K562 (cell line): ENCODE results near the gene PDE6B. TPM values are rescaled to one million over a fixed set of nuclear protein-coding genes. Genes with fewer than 3 reads are reported as not detected.

Experiments
- ATAC-seq: fragments of 200-7000 bp; cut with Tn5 transposase; 3 replicates; pipeline ENCODE4 v1.9.1; 2020; ENCODE audit warnings: moderate library complexity
- BruUV-seq: library from RNA; stranded (reverse); fragments of 400-500 nt; replicated peaks from 2 replicates; lab custom pipeline; 2021; lab: Mats Ljungman, UMichigan
- CTCF ChIA-PET: fragments of 300-600 bp; formaldehyde crosslinking; extraction: SDS; loops from one replicate; lab custom pipeline; 2021; ENCODE audit warnings: low intra/inter-chr PET ratio; lab: Yijun Ruan, JAX
- POLR2A ChIA-PET: fragments of 300-600, 350-650 bp; sonication (Branson Sonifier 250); formaldehyde crosslinking; extraction: SDS; loops from one replicate; lab custom pipeline; 2021; ENCODE audit warnings: antibody characterized with exemption, inconsistent platforms; lab: Yijun Ruan, JAX
- DNase-seq, 4 experiments: peaks; one replicate each; pipeline versions ENCODE4 v3.0.0 to v3.0.0-alpha.2; 2011 to 2018; ENCODE audit warnings: low spot score in 3 of 4, mixed read lengths in 3 of 4; ENCODE audit errors: extremely low read depth in 1 of 4
- FAIRE-seq: peaks from 2 replicates; lab custom pipeline; 2011; peaks lifted over from hg19 to GRCh38; lab: Jason Lieb, UNC
- H2AFZ ChIP-seq: 2 replicates; pipeline ENCODE4 v1.6.0; 2011; ENCODE audit warnings: low read depth, low read length, control low read depth, inconsistent platforms
- H3K27ac ChIP-seq: fragments of 200-600 bp; 3 replicates; pipeline ENCODE4 v1.8.0; 2011; ENCODE audit warnings: low read depth, mild to moderate bottlenecking, control low read depth, inconsistent platforms, low read length, moderate library complexity, mixed read lengths; ENCODE audit errors: extremely low read depth
- H3K27me3 ChIP-seq, 2 experiments: fragments of 300-600 bp in 1 of 2; 2 replicates in 1 of 2; 3 replicates in 1 of 2; pipeline versions ENCODE4 v1.6.0 to v1.8.0; 2011; ENCODE audit warnings: inconsistent platforms in 2 of 2, low read length in 2 of 2, mild to moderate bottlenecking in 1 of 2, mixed read lengths in 1 of 2, moderate library complexity in 1 of 2; ENCODE audit not compliant: control insufficient read depth in 2 of 2, insufficient read depth in 2 of 2
- H3K36me3 ChIP-seq: fragments of 300-600 bp; 3 replicates; pipeline ENCODE4 v1.8.0; 2011; ENCODE audit warnings: mild to moderate bottlenecking, low read length, inconsistent platforms; ENCODE audit not compliant: control insufficient read depth, insufficient read depth
- H3K4me1 ChIP-seq, 2 experiments: fragments of 200-600 bp in 1 of 2; replicated peaks in 1 of 2; 2 replicates in 1 of 2; 3 replicates in 1 of 2; pipeline versions ENCODE4 v1.5.1 to v1.8.0; 2011; ENCODE audit warnings: inconsistent platforms in 2 of 2, low read length in 2 of 2, mild to moderate bottlenecking in 1 of 2, mixed read lengths in 1 of 2, moderate library complexity in 1 of 2; ENCODE audit not compliant: control insufficient read depth in 2 of 2, insufficient read depth in 2 of 2
- H3K4me2 ChIP-seq: 2 replicates; pipeline ENCODE4 v1.6.1; 2011; ENCODE audit warnings: low read length, control low read depth, inconsistent platforms, mixed read lengths; ENCODE audit not compliant: insufficient read depth
- H3K4me3 ChIP-seq: fragments of 200-600 bp; sonication (generic), shearing (Covaris generic); 2 replicates; pipeline ENCODE4 v1.5.1; 2016; ENCODE audit warnings: control low read depth, inconsistent platforms
- H3K79me2 ChIP-seq: fragments of 200-600 bp; 3 replicates; pipeline ENCODE4 v1.8.0; 2011; ENCODE audit warnings: low read length, inconsistent platforms; ENCODE audit not compliant: control insufficient read depth, insufficient read depth
- H3K9ac ChIP-seq, 2 experiments: 2 replicates each; pipeline versions ENCODE4 v1.6.0 to v1.6.1; 2011; ENCODE audit warnings: low read depth in 2 of 2, low read length in 2 of 2, control low read depth in 1 of 2, inconsistent platforms in 1 of 2, mild to moderate bottlenecking in 1 of 2, mixed read lengths in 1 of 2; ENCODE audit not compliant: insufficient read depth in 1 of 2
- H3K9me1 ChIP-seq: one replicate; pipeline ENCODE4 v1.6.0; 2011; ENCODE audit warnings: inconsistent platforms, mild to moderate bottlenecking, low read length, moderate library complexity; ENCODE audit not compliant: control insufficient read depth, insufficient read depth
- H3K9me3 ChIP-seq: replicated peaks from 2 replicates; pipeline ENCODE4 v1.5.1; 2011; ENCODE audit warnings: low read depth, low read length, inconsistent platforms; ENCODE audit not compliant: control insufficient read depth, insufficient read depth
- H4K20me1 ChIP-seq: replicated peaks from 2 replicates; pipeline ENCODE4 v1.6.1; 2011; ENCODE audit warnings: low read length, inconsistent platforms, mixed read lengths; ENCODE audit not compliant: control insufficient read depth, insufficient read depth
- ARID4B ChIP-seq: sonication (generic); formaldehyde crosslinking; IDR thresholded peaks from 2 replicates; pipeline ENCODE4 v1.8.0; 2022; ENCODE audit warnings: mild to moderate bottlenecking, missing genetic modification reagents
- ATF1 ChIP-seq, 2 experiments: fragments of 450-650 bp in 1 of 2; IDR thresholded peaks; 2 replicates each; pipeline ENCODE4 v1.6.1; 2016; ENCODE audit warnings: missing compliant biosample characterization in 1 of 2, missing genetic modification characterization in 1 of 2
- EP400 ChIP-seq: fragments of 450-650 bp; IDR thresholded peaks from 2 replicates; pipeline ENCODE4 v1.6.1; 2017; ENCODE audit warnings: antibody characterized with exemption, mild to moderate bottlenecking, moderate library complexity
- GABPA ChIP-seq: fragments of 200-800 bp; sonication (Bioruptor generic); conservative IDR thresholded peaks from 2 replicates; pipeline ENCODE4 v1.6.1; 2016; ENCODE audit warnings: low read depth, missing genetic modification characterization, missing compliant biosample characterization
- HDAC3 ChIP-seq: fragments of 450-650 bp; IDR thresholded peaks from 2 replicates; pipeline ENCODE4 v1.6.1; 2018; ENCODE audit warnings: borderline replicate concordance, mild to moderate bottlenecking, moderate library complexity; ENCODE audit not compliant: partially characterized antibody
- KDM5B ChIP-seq: fragments of 200-600 bp; sonication (generic); IDR thresholded peaks from 2 replicates; pipeline ENCODE4 v1.6.1; 2012; ENCODE audit warnings: low read depth, mild to moderate bottlenecking, moderate library complexity, low read length, control low read depth, inconsistent platforms; ENCODE audit not compliant: insufficient replicate concordance
- MAX ChIP-seq: sonication (generic); formaldehyde crosslinking; IDR thresholded peaks from 2 replicates; pipeline ENCODE4 v1.9.0; 2022; ENCODE audit warnings: mild to moderate bottlenecking, missing genetic modification reagents
- MYC ChIP-seq, 2 experiments: fragments of 250-450 bp in 1 of 2; sonication (Bioruptor Pico) in 1 of 2; IDR thresholded peaks; 2 replicates each; pipeline versions ENCODE4 v1.5.1 to v1.6.1; 2012 to 2021; ENCODE audit warnings: low read depth in 2 of 2, borderline replicate concordance in 1 of 2, improper control_type of control experiment in 1 of 2, low read length in 1 of 2, mild to moderate bottlenecking in 1 of 2, moderate library complexity in 1 of 2
- NFXL1 ChIP-seq: fragments of 450-650 bp; formaldehyde crosslinking; IDR thresholded peaks from 2 replicates; pipeline ENCODE4 v1.4.0; 2021; ENCODE audit warnings: mild to moderate bottlenecking
- NR2C2 ChIP-seq, 2 experiments: fragments of 200-800 bp in 1 of 2; sonication (Bioruptor generic) in 1 of 2; sonication (generic) in 1 of 2; formaldehyde crosslinking in 1 of 2; IDR thresholded peaks; 2 replicates each; pipeline versions ENCODE4 v1.6.1 to v1.8.0; 2016 to 2022; ENCODE audit warnings: mild to moderate bottlenecking in 1 of 2, missing compliant biosample characterization in 1 of 2, missing genetic modification characterization in 1 of 2, missing genetic modification reagents in 1 of 2
- RBFOX2 ChIP-seq: fragments of 200-400 bp; formaldehyde crosslinking; IDR thresholded peaks from 2 replicates; pipeline ENCODE4 v1.6.1; 2017; ENCODE audit warnings: low read depth, mild to moderate bottlenecking, low read length, moderate library complexity
- TFAP4 ChIP-seq: sonication (generic); formaldehyde crosslinking; IDR thresholded peaks from 2 replicates; pipeline ENCODE4 v1.8.0; 2022; ENCODE audit warnings: missing genetic modification reagents, mild to moderate bottlenecking, moderate library complexity, borderline replicate concordance
- ZBED1 ChIP-seq: IDR thresholded peaks from 2 replicates; pipeline ENCODE4 v1.6.1; 2014
- ZFP36 ChIP-seq: fragments of 150-350 bp; IDR thresholded peaks from 2 replicates; pipeline ENCODE4 v1.6.1; 2018; ENCODE audit warnings: low read length, low read depth; ENCODE audit not compliant: partially characterized antibody
- WGBS: fragments of 100-300 bp; shearing (Covaris generic); methylation state at CpG from one replicate; pipeline ENCODE4 v1.1.6; 2016; ENCODE audit warnings: low coverage, mixed read lengths; ENCODE audit not compliant: insufficient coverage; ENCODE audit errors: missing lambda C conversion rate; 5-methylcytosine and 5-hydroxymethylcytosine counted together
- in situ Hi-C: fragments of 300-500 bp; cut with MboI; formaldehyde crosslinking; loops from 4 replicates; pipeline ENCODE4 v1.15.0; 2018; ENCODE audit warnings: inconsistent platforms, mixed read lengths
- intact Hi-C: fragments of 100-400 bp; cut with micrococcal nuclease; formaldehyde crosslinking; loops from 2 replicates; pipeline ENCODE4 v1.14.2; 2022
- polyA plus RNA-seq, 8 experiments: library from polyadenylated mRNA; depleted of rRNA in 4 of 8; stranded (reverse) in 5 of 8; unstranded in 3 of 8; fragments of >200 nt; fragmentation: Nextera tagmentation in 2 of 8; fragmentation: Illumina TruSeq in 1 of 8; extraction: Ambion mirVana in 2 of 8; extraction: Trizol in 1 of 8; gene quantifications; 2 replicates each; pipeline versions ENCODE4 v1.2.1 to v1.2.3, GENCODE V29; 2011 to 2014; ENCODE audit warnings: inconsistent platforms in 1 of 8, missing spikeins in 1 of 8
- total RNA-seq, 7 experiments: library from RNA; depleted of rRNA in 6 of 7; stranded (reverse); fragments of >200 nt in 6 of 7; fragmentation: Illumina TruSeq in 2 of 7; extraction: Trizol in 2 of 7; gene quantifications; 2 replicates each; pipeline versions ENCODE4 v1.2.1 to v1.2.3, GENCODE V29; 2011 to 2021; ENCODE audit warnings: low replicate concordance in 1 of 7

Gene PDE6B
- total and polyA plus RNA-seq, 9 of the 15 experiments (the other 6 are each of a cell fraction or from before 2014, with no cell fraction given): 0.04 TPM; not detected in 8

GRCh38 chr4:680928-681645, 55.7 kb downstream of the PDE6B start:
- WGBS: 3% methylated on average over 20 of the region's 62 CpGs
- TF ChIP-seq MYC (IDR thresholded peaks at IDR 0.05; ENCODE audit: low read depth, low read length) (peak; percentile 58; the same call in 1 of the 2 replicates), MYC (CRISPR knock-in tag; IDR thresholded peaks at IDR 0.05; ENCODE audit: borderline replicate concordance, low read depth) (no peak), ATF1 (CRISPR knock-in tag; IDR thresholded peaks at IDR 0.05) (no peak), ATF1 (tag; IDR thresholded peaks at IDR 0.05) (peak; percentile 27; the same call in 1 of the 2 replicates), HDAC3 (no peak), ZFP36 (no peak), TFAP4 (CRISPR knock-in tag) (peak; percentile 98), NFXL1 (no peak), KDM5B (peak; percentile 15), EP400 (peak; percentile 63; the same call in 1 of the 2 replicates), ZBED1 (no peak), NR2C2 (CRISPR knock-in tag; IDR thresholded peaks at IDR 0.05) (no peak), NR2C2 (tag; IDR thresholded peaks at IDR 0.05) (peak; percentile 85), RBFOX2 (peak; percentile 65), MAX (CRISPR knock-in tag) (peak; percentile 61; the same call in 1 of the 2 replicates), GABPA (peak; percentile 6; the same call in 1 of the 2 replicates), ARID4B (CRISPR knock-in tag) (peak; percentile 61; the same call in 1 of the 2 replicates)

More at GRCh38 chr4:680928-681645, 55.7 kb downstream of the PDE6B start:
- Histone ChIP-seq H3K27ac (peak overlapping the region; percentile 63; the same call in 2 of the 3 replicates), H2AFZ (peak overlapping the region; percentile 82), H3K9me1 (no peaks in the 10 kb centered on the region), H3K4me1 (peaks cover 11 to 94% of the 10 kb centered on the region in 2 experiments; a peak in 4 of 5 replicates), H3K27me3 (no peaks in the 10 kb centered on the region), H3K4me3 (peak overlapping the region; percentile 44), H3K4me2 (peak overlapping the region; percentile 50), H3K9me3 (no peaks in the 10 kb centered on the region), H4K20me1 (0 out of 2 replicates have a peak, but pooled peaks cover 4% of the 10 kb centered on the region), H3K9ac (peak overlapping the region; percentile 4 to 90; a peak in 3 of 4 replicates), H3K36me3 (no peaks in the 10 kb centered on the region), H3K79me2 (no peaks in the 10 kb centered on the region)
- ChIA-PET POLR2A (interaction anchor here (0.6 kb wide), 1 partner anchor 10 kb away, joined by 4 read pairs; no protein-coding TSS in a partner anchor), CTCF (no interaction called here)
- peak; percentile 78 for ATAC-seq
- FAIRE-seq: no peak
- in situ Hi-C loops (no loop called here), intact Hi-C loops (loop anchor here (5.0 to 10.0 kb wide), 3 partner anchors 54 to 304 kb away; partner anchors contain the start of gene IDUA)
- peak; percentile 79 to 87 (median 84) for DNase-seq
- BruUV-seq: no TSS peak
